SK-N-SH (cell line): ENCODE data around the gene TEX28.
"Not testable (repeated sequence)": the region's sequence is repeated elsewhere in the genome, so short reads cannot be mapped to it uniquely, and the experiment has no call there.

Source experiments
- EZH2phosphoT487 ChIP-seq: fragments of 200-600 bp; sonication (generic); IDR thresholded peaks from 2 replicates; pipeline ENCODE4 v1.6.1; 2017; ENCODE audit warnings: low read depth, mixed run types, mild to moderate bottlenecking, antibody characterized with exemption, moderate library complexity, borderline replicate concordance
- TCF12 ChIP-seq: IDR thresholded peaks from 2 replicates; pipeline ENCODE4 v1.4.0; 2012
- TF ChIP-seq, protein P1 (sequence below): fragments of 200-600 bp; sonication (generic); IDR thresholded peaks from 2 replicates; pipeline ENCODE4 v1.6.1; 2017; ENCODE audit warnings: antibody characterized with exemption, mild to moderate bottlenecking, moderate library complexity
- TF ChIP-seq, protein P2 (sequence below): IDR thresholded peaks from 2 replicates; pipeline ENCODE4 v1.4.0; 2012; ENCODE audit warnings: low read depth, borderline replicate concordance

DNA sequence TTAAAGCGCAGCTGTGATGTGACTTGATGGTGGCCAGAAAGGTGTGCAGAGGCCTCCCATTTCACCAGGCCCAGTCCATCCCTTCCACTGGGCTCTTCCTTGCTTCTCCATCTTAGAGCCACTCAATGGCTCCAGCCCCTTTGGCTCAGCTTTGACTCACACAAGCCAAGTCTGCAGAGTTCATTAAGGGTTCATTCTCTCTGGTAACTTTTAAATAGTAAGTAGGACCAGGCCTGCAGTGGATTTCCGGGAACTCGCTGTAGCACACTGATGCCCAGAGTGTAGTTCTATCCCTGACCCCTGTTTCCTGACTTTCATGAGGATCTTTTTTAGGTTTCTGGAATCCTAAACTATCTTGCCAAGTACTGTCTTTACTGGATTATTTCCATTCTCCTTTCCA, 25.7 kb downstream of the TEX28 start:
- TF ChIP-seq TCF12, EZH2phosphoT487: not testable (repeated sequence)
- TF ChIP-seq, protein P1, sequence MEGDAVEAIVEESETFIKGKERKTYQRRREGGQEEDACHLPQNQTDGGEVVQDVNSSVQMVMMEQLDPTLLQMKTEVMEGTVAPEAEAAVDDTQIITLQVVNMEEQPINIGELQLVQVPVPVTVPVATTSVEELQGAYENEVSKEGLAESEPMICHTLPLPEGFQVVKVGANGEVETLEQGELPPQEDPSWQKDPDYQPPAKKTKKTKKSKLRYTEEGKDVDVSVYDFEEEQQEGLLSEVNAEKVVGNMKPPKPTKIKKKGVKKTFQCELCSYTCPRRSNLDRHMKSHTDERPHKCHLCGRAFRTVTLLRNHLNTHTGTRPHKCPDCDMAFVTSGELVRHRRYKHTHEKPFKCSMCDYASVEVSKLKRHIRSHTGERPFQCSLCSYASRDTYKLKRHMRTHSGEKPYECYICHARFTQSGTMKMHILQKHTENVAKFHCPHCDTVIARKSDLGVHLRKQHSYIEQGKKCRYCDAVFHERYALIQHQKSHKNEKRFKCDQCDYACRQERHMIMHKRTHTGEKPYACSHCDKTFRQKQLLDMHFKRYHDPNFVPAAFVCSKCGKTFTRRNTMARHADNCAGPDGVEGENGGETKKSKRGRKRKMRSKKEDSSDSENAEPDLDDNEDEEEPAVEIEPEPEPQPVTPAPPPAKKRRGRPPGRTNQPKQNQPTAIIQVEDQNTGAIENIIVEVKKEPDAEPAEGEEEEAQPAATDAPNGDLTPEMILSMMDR, result not testable (repeated sequence)
- TF ChIP-seq, protein P2, sequence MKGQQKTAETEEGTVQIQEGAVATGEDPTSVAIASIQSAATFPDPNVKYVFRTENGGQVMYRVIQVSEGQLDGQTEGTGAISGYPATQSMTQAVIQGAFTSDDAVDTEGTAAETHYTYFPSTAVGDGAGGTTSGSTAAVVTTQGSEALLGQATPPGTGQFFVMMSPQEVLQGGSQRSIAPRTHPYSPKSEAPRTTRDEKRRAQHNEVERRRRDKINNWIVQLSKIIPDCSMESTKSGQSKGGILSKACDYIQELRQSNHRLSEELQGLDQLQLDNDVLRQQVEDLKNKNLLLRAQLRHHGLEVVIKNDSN, result not testable (repeated sequence)
